OCI-LY3 (cell line): ENCODE data around the gene SNRPD2.

Experiments
- EZH2phosphoT487 ChIP-seq: fragments of 200-600 bp; shearing (Covaris generic); IDR thresholded peaks from 2 replicates; pipeline ENCODE4 v1.6.1; 2018; ENCODE audit warnings: antibody characterized with exemption, mixed run types, low read depth
- TF ChIP-seq, protein P1 (sequence below): fragments of 200-600, 300-600 bp; sonication (generic); IDR thresholded peaks from 2 replicates; pipeline ENCODE4 v1.5.1; 2014; ENCODE audit warnings: antibody characterized with exemption, low read length, low read depth

DNA sequence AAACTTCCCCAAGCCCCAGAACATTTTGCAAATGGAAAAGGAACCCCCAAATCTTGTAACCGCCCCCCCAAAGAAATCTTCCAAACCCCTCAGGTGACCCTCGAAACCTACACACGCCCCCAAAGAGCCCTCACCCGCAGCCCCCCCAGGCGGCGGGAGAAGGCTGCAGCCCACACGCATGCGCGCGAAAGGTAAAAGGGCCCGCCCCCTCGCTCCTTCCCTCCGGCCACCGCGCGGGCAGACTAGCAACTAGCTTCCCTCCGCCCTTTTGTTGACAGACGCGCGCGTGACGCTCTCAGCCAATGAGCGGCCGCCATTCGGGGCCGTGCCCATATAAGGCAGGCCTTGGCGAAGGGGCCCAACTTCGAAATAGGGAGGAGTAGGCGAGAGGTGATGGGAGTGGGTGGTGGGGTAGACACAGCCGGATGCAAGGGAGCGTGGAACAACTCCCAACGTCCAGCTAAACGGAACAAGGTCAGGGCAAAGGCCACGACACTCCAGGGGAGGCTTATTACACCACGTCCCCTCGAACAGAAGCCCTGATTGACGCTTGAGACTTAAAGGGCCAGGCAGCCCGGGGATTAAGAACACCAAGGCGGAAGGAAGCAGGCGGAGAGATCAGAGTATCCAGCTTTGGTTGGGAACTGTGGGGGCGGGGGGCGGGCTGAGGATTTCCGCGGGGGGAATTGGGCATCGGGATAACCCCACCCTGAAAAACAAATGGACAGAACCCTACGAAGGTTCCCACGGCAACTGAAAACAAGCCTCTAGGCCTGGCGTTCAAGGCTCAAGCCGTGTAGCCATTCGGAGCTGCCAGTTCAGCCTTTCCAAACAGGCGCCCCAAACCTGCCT, 25.6 kb upstream of the SNRPD2 start:
- TF ChIP-seq, protein P1, sequence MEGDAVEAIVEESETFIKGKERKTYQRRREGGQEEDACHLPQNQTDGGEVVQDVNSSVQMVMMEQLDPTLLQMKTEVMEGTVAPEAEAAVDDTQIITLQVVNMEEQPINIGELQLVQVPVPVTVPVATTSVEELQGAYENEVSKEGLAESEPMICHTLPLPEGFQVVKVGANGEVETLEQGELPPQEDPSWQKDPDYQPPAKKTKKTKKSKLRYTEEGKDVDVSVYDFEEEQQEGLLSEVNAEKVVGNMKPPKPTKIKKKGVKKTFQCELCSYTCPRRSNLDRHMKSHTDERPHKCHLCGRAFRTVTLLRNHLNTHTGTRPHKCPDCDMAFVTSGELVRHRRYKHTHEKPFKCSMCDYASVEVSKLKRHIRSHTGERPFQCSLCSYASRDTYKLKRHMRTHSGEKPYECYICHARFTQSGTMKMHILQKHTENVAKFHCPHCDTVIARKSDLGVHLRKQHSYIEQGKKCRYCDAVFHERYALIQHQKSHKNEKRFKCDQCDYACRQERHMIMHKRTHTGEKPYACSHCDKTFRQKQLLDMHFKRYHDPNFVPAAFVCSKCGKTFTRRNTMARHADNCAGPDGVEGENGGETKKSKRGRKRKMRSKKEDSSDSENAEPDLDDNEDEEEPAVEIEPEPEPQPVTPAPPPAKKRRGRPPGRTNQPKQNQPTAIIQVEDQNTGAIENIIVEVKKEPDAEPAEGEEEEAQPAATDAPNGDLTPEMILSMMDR: peak; percentile 34
- TF ChIP-seq EZH2phosphoT487: no peak
